Measurements from ENCODE around the gene MTMR11.
"Not testable (repeated sequence)": the region's sequence is repeated elsewhere in the genome, so short reads cannot be mapped to it uniquely, and the experiment has no call there.

Gene MTMR11

DNA sequence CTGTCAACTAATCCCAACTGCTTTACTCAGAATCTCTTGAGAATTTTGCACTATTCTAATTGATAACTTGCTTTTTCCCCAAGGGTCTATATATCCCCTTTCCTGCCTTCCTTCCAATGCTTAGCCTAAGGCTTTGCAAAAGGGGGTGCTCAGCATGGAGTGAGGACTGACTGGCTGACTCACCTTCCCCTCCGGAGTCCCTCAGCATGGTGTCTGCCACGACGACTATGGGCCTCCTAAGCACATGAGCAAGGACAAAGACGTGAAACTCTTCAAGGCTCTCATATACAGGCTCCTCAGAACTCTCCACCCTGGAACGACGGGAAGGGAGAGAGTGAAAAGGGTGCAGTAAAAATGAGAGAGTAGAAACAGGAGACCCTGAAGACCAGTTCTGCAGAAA, 13.2 kb upstream of the MTMR11 start:
- H3K36me3 Mint-ChIP-seq, result peaks cover 33 to 67% of the 10 kb centered on the region in 2 donors
- DNase-seq, result no peak
- H3K27ac Mint-ChIP-seq, result no peak overlapping the region
- no peak for ATAC-seq (replicated peaks)
- H3K27me3 Mint-ChIP-seq, result peaks cover 3 to 13% of the 10 kb centered on the region in 2 donors
- no peaks in the 10 kb centered on the region for H3K4me1 Mint-ChIP-seq
- H3K9me3 Mint-ChIP-seq, result no peaks in the 10 kb centered on the region
- H3K4me3 Mint-ChIP-seq, result no peak overlapping the region

- Mint-ChIP-seq H3K36me3 (peaks cover 50 to 61% of the 10 kb centered on the region in 2 donors), H3K4me1 (peaks cover 0 to 3% of the 10 kb centered on the region in 2 donors), H3K9me3 (no peaks in the 10 kb centered on the region), H3K27me3 (peaks cover 16 to 19% of the 10 kb centered on the region in 2 donors), H3K27ac (no peak overlapping the region), H3K4me3 (no peak overlapping the region)
- DNase-seq, result no peak
- no peak for ATAC-seq (replicated peaks)
Observed at GRCh38 chr1:149945206-149945605, 8.5 kb upstream of the MTMR11 start.

DNA sequence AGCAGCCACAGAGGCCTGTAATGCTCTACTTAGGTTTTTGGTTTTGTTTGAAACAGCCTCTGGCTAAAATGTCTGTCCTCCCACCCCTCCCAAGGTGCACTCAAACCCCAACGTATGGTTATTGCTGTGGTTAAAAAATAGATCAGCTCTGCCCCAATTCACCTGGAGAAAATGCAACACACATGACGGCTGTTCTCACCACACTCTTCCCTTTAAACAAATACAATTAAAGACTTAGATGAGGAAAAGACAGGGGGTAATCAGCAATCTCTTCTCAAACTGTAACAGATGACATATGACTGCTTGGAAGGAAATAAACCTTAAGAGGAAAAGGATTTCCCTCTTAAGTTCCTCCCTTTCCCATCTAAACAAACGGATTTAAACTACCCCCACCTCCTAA, 6.2 kb upstream of the MTMR11 start:
- Mint-ChIP-seq H3K4me3 (no peak overlapping the region), H3K27me3 (peaks cover 16 to 19% of the 10 kb centered on the region in 2 donors), H3K4me1 (peaks cover 8 to 9% of the 10 kb centered on the region in 2 donors), H3K27ac (no peak overlapping the region), H3K36me3 (peaks cover 38 to 42% of the 10 kb centered on the region in 2 donors), H3K9me3 (no peaks in the 10 kb centered on the region)
- ATAC-seq (replicated peaks) (no peak), DNase-seq (no peak)

- Mint-ChIP-seq H3K36me3 (peaks cover 36 to 38% of the 10 kb centered on the region in 2 donors), H3K27me3 (peaks cover 19% of the 10 kb centered on the region in 2 donors), H3K27ac (no peak overlapping the region), H3K4me1 (peaks cover 9 to 12% of the 10 kb centered on the region in 2 donors), H3K9me3 (no peaks in the 10 kb centered on the region), H3K4me3 (no peak overlapping the region)
- ATAC-seq (replicated peaks) (no peak), DNase-seq (no peak)
Observed at GRCh38 chr1:149942207-149942606, 5.5 kb upstream of the MTMR11 start.

DNA sequence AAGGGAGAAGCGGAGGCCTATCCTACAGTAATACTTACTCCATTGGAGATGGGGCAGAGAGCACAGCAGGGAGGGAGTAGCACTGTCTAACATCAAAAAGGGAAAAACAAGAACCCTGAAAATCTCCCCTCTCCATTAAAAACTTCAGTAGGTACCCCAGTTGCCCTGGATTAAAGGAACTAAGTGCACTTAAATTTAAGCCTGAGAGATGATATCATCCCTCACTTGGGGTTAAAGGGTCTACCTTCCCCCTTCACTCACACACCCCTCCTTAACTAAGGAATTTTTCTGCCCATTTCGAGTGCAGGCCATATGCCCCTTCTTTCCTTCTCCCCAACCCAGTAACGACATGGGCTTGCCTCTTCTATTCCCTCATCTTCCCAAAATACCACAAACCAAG, 3.7 kb upstream of the MTMR11 start:
- no peak for DNase-seq
- Mint-ChIP-seq H3K4me1 (peaks cover 9 to 12% of the 10 kb centered on the region in 2 donors), H3K27ac (no peak overlapping the region), H3K27me3 (peaks cover 32 to 35% of the 10 kb centered on the region in 2 donors), H3K36me3 (peaks cover 26% of the 10 kb centered on the region in 2 donors), H3K9me3 (no peaks in the 10 kb centered on the region), H3K4me3 (no peak overlapping the region)
- no peak for ATAC-seq (replicated peaks)

GRCh38 chr1:149938668-149939003, 2.0 kb upstream of the MTMR11 start:
- H3K9me3 Mint-ChIP-seq; H3K27ac Mint-ChIP-seq; DNase-seq; ATAC-seq (replicated peaks); H3K4me3 Mint-ChIP-seq; H3K36me3 Mint-ChIP-seq: not testable (repeated sequence)
- H3K27me3 Mint-ChIP-seq, result peaks cover 35 to 37% of the 10 kb centered on the region in 2 donors
- H3K4me1 Mint-ChIP-seq, result peaks cover 9 to 11% of the 10 kb centered on the region in 2 donors

DNA sequence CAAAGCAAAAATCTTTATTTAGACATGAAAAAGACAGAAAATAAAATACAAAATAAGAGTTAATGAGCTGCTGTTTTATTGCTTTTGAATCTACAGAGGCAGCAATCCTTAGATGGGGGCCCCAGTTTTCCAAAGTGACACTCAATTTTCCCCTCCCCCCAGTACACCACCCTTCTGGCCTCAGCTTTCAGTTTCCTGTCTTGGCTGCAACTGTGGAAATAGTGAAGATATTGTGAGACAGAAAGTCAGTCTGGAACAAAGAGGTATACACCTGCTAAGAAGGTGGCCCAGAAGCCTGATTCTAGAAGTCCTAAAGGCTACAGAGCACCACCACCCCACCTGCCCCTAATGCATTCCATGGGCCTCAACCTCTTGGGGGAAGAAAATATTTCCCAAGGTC, 1.1 kb upstream of the MTMR11 start:
- no peak overlapping the region for H3K27ac Mint-ChIP-seq
- no peaks in the 10 kb centered on the region for H3K9me3 Mint-ChIP-seq
- H3K27me3 Mint-ChIP-seq, result peaks cover 36 to 38% of the 10 kb centered on the region in 2 donors
- ATAC-seq (replicated peaks) (no peak), DNase-seq (no peak)
- H3K36me3 Mint-ChIP-seq, result peaks cover 0 to under 1% of the 10 kb centered on the region in 2 donors
- H3K4me1 Mint-ChIP-seq, result peaks cover 9% of the 10 kb centered on the region in 2 donors
- H3K4me3 Mint-ChIP-seq, result no peak overlapping the region

DNA sequence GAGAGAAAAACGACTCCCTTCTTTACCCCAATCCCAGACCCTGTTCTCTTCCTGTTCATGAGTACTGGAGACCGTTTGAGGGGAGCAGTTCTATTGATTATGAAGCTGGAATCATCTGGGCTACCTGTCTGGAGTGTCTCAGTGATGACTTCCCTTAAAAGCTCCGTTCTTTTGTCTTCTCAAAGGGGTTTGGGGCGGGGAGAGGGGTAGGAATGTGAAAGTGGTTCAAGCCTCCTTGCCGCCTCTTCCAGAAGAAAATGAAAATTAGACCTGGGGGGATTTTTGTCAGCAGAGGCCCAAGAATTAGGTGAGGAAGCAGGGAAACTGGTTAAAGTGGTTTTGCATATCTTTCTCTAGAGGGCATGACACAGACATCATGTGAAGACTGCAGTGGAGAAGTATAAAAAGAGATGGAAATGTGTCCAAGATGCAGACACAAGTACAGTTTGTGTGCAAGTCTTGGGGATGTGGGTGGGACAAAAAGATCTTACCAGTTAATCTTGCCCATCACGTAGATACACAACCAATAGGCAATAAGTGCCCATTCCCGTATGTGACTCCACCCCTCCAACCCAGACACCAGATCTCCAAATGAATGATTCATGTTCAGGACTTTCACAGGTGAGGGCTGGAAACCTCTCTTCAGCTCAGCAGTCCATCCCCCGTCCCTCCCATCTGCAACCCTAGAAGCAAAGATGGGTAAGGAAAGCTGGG, 470 bp upstream of the MTMR11 start:
- Mint-ChIP-seq H3K4me1 (peaks cover 9% of the 10 kb centered on the region in 2 donors), H3K36me3 (no peaks in the 10 kb centered on the region), H3K9me3 (no peaks in the 10 kb centered on the region), H3K27ac (peak overlapping the region; percentile 59), H3K4me3 (no peak overlapping the region), H3K27me3 (peaks cover 40% of the 10 kb centered on the region in 2 donors)
- ATAC-seq (replicated peaks) (no peak), DNase-seq (no peak)

DNA sequence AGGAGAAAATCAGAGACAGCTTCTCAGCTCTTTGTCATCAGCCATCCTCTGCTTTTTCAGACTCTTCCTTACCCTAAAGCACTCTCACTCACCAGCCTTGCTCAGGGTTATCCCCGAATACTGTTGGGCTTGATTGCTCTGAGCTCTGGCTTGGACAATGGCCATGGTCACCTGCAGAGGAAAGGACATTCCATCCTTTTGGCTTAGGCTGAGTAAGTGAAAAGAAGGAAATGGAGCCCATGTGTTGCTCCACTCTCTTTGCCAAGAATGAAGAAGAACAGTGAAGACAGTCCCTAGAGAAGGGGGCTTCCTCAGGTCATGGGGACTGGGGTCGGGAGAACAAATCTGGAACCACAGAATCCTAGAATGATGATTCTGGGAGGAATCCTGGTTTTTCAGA, 2.3 kb downstream of the MTMR11 start:
- Mint-ChIP-seq H3K4me1 (peaks cover 14% of the 10 kb centered on the region in 2 donors), H3K27me3 (peaks cover 51 to 52% of the 10 kb centered on the region in 2 donors), H3K9me3 (no peaks in the 10 kb centered on the region), H3K36me3 (peaks cover 0 to 1% of the 10 kb centered on the region in 2 donors), H3K4me3 (no peak overlapping the region), H3K27ac (no peak overlapping the region)
- ATAC-seq (replicated peaks), result no peak
- no peak for DNase-seq

- Mint-ChIP-seq H3K36me3 (peaks cover 0 to 1% of the 10 kb centered on the region in 2 donors), H3K4me1 (peaks cover 16 to 18% of the 10 kb centered on the region in 2 donors), H3K4me3 (no peak overlapping the region), H3K27ac (no peak overlapping the region), H3K9me3 (no peaks in the 10 kb centered on the region), H3K27me3 (peaks cover 51 to 52% of the 10 kb centered on the region in 2 donors)
- ATAC-seq (replicated peaks) (no peak), DNase-seq (no peak)
Observed at GRCh38 chr1:149933208-149933607, 3.5 kb downstream of the MTMR11 start.

DNA sequence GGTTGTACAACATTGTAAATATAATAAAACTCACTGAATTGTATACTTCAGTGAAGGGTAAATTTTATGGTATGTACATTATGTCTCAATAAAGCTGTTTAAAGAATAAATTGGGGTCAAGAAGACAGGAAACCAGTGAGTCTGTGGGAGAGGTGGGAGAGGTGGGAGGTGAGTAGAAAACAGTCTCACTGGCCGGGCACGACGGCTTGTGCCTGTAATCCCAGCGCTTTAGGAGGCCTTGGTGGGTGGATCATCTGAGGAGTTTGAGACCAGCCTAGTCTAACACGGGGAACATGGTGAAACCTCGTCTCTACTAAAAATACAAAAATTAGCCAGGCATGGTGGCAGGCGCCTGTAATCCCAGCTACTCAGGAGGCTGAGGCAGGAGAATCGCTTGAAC, 4.2 kb downstream of the MTMR11 start:
- DNase-seq (no peak), ATAC-seq (replicated peaks) (no peak)
- Mint-ChIP-seq H3K27me3 (peaks cover 50 to 52% of the 10 kb centered on the region in 2 donors), H3K9me3 (no peaks in the 10 kb centered on the region), H3K27ac (no peak overlapping the region), H3K36me3 (peaks cover 1 to 4% of the 10 kb centered on the region in 2 donors), H3K4me1 (peaks cover 16 to 19% of the 10 kb centered on the region in 2 donors), H3K4me3 (no peak overlapping the region)

DNA sequence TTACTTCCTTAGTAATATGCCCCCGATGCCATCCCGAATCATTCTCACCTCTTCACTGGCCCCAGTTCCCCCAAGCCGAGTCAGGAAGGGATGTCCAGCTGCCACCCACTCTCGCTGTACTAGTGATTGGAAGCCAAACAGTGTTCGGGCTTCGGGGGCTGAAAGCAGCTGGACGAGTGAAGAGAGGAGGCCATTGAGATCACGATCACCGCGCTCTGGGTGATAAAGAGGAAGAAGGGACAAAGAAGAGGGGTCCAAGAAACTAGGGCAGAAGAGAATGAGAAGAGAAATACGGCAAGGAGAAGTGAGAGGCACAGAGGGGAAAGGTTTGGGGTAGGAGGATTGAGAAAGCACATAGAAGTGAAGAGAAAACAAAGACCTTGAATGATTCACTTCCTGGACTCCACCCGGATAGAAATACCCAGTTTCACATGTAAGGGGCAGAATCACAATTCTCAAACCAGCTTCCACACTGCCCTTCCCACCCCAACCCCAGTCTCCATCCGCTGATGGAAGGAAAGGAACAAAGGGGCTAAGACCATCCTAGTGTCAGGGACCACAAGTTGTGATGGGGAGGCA, 5.4 kb downstream of the MTMR11 start:
- H3K27ac Mint-ChIP-seq, result peak overlapping the region; percentile 3
- peaks cover 15 to 21% of the 10 kb centered on the region in 2 donors for H3K4me1 Mint-ChIP-seq
- H3K4me3 Mint-ChIP-seq, result no peak overlapping the region
- peaks cover 2 to 12% of the 10 kb centered on the region in 2 donors for H3K36me3 Mint-ChIP-seq
- H3K9me3 Mint-ChIP-seq, result no peaks in the 10 kb centered on the region
- DNase-seq (no peak), ATAC-seq (replicated peaks) (no peak)
- H3K27me3 Mint-ChIP-seq, result peaks cover 40 to 48% of the 10 kb centered on the region in 2 donors

- Mint-ChIP-seq H3K4me1 (peaks cover 25 to 35% of the 10 kb centered on the region in 2 donors), H3K4me3 (no peak overlapping the region), H3K36me3 (peaks cover 17 to 26% of the 10 kb centered on the region in 2 donors), H3K27me3 (peaks cover 29 to 35% of the 10 kb centered on the region in 2 donors), H3K27ac (no peak overlapping the region), H3K9me3 (no peaks in the 10 kb centered on the region)
- no peak for ATAC-seq (replicated peaks)
- no peak for DNase-seq
Observed at GRCh38 chr1:149929856-149930255, 6.8 kb downstream of the MTMR11 start.

DNA sequence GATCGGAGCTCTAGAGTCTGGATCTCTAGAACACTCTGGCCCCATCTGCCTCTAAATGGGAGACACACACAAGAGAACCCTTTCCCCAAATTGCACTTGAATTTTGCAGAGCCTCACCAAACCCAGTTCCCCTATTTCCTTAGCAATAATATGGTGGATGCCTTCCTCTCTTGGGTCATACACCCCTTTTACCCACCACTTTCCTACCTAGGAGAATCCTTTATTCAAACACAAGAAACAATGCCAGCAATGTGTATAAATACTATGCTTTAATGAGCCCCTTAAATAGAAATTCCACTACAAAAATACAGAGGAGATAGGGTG, 8.3 kb downstream of the MTMR11 start:
- no peak for ATAC-seq (replicated peaks)
- Mint-ChIP-seq H3K4me3 (peak overlapping the region; percentile 97), H3K36me3 (peaks cover 29 to 41% of the 10 kb centered on the region in 2 donors), H3K4me1 (peaks cover 30 to 47% of the 10 kb centered on the region in 2 donors), H3K27ac (peak overlapping the region; percentile 98), H3K9me3 (no peaks in the 10 kb centered on the region), H3K27me3 (peaks cover 18 to 21% of the 10 kb centered on the region in 2 donors)
- DNase-seq, result no peak

Data from stimulated activated naive B cell treated with anti-CD40 and anti-IgM and Interleukin-4, amounts not matched to agents 10 μg/mL and 1 μg/mL and 100 μg/mL, for 72 hours (primary cell).